ENCODE data around the gene UNC119.
"Not testable (repeated sequence)": the region's sequence is repeated elsewhere in the genome, so short reads cannot be mapped to it uniquely, and the experiment has no call there.

UNC119 gene

DNA sequence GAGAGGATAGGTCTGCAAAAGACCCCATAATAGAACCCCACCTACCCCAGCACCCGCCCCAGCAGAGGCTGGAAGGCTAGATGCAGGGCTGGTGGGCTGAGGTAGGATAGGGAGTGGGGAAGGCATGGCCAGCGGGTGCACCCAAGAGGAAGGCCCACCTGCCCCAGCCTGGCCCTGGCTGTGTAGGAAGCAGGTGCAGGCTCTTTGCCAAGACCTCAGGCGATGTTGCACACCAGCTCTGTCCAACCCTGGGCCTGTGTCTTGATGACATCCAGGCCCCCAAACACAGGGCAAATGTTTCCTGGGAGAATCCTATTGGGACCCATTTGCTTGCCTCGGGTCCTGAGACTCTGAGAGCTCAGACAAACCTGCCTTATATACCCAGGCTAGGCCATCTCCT is 12.2 kb downstream of the UNC119 start:
- DNase-seq: no peak

GRCh38 chr17:28538296-28538895 is 14.0 kb downstream of the UNC119 start:
- no peak for DNase-seq

GRCh38 chr17:28537219-28537610 is 15.2 kb downstream of the UNC119 start:
- DNase-seq: no peak

DNA sequence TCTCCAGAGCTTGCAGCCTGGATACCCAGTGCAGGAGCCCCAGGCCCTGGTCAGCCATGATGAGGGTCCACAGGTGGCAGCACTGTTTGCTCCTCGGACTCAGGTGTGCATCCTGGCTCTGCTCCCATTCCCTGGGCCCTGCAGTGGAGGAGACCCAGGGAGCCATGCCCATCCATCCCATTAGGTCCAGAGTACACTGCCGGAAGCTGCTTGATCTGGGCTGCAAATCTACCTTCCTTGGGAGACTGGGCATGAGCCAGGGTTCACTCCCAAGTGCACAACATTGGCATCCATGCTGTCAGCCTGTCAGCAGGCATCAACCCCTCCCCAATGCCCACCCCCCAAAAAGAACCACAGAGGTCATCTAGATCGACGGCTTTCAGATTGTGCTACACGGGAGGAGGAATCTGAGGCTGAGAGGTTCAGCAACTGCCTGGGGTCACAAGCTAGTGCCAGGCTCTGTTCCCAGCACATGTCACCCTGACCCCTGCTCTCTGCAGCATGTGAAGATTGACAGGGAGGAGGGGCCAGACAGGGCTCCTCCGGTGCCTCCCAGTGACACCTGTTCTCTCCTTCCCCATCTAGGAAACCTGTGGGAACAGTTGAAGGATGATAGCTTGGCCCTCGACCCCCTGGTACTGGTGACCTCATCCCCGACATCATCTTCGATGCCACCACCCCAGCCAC is 15.7 kb downstream of the UNC119 start:
- DNase-seq: no peak

DNA sequence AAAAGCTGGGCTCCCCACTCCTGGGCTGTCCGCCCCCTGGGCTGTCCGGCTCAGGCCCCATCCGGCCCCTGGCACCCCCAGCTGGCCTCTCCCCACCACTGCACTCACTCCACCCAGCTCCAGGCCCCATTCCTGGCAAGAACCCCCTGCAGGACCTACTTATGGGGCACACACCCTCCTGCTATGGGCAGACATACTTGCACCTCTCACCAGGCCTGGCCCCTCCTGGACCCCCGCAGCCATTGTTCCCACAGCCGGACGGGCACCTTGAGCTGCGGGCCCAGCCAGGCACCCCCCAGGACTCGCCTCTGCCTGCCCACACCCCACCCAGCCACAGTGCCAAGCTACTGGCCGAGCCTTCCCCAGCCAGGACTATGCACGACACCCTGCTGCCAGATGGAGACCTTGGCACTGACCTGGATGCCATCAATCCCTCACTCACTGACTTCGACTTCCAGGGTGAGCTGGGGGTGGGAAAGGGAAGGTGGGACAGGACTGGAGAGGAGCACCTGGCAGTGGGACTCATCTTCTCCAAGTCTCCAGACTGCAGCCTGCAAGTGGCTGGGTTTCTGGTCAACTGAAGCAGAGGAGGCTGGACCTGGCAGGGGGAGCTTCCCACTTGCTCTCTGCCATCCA is 17.6 kb downstream of the UNC119 start:
- no peak for DNase-seq

DNA sequence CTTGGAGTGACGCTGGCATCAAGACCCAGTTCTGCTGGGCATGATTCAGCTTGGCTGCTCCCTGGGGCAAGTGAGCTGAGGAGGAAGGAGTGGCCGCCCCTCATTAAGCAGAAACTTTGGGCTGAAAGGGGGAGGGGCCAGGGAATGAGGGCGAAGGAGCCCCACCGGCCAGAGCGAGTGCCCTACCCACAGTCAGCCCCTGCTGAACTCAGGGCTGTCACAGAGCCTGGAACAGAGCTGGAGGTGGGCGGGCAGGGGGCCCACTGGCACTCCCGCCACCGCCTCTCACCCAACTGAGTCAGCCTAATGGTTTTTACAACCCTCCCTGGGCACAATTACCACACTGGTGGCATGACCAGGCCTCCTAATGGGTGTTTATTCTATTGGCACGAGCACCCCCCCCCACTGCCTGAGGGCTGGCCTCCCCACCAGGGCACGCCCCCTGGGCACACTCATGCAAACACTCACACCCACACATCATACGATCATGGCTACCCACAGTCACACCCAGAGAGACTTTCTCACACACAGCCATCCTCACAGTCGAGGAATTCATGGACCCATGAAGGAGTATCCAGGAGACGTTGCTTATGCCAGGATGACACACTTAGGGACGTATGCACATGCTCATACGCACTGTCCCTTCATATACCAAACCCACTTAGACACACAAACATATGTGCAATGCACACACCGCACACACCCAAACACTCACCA is 19.2 kb downstream of the UNC119 start:
- DNase-seq: no peak

GRCh38 chr17:28532050-28532960 is 20.1 kb downstream of the UNC119 start:
- no peak for DNase-seq

- DNase-seq: no peak
These were observed 21.5 kb downstream of the UNC119 start for GRCh38 chr17:28530926-28531325.

GRCh38 chr17:28530250-28530649 is 22.2 kb downstream of the UNC119 start:
- no peak for DNase-seq

DNA sequence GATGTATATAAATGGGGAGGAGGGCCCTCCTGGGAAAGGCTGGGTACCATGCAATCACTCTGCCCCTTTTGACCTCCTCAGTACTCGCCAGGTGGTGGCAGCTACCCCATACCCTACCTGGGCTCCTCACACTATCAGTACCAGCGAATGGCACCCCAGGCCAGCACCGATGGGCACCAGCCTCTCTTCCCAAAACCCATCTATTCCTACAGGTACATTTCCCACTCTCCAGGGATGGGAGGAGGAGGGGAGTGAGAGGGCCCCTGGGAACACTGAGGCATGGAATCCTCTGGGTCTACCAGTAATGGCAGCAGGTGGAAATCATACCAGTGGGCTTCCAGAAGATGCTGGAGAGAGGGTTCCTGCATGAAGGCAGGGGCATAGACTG is 23.4 kb downstream of the UNC119 start:
- DNase-seq: no peak

DNA sequence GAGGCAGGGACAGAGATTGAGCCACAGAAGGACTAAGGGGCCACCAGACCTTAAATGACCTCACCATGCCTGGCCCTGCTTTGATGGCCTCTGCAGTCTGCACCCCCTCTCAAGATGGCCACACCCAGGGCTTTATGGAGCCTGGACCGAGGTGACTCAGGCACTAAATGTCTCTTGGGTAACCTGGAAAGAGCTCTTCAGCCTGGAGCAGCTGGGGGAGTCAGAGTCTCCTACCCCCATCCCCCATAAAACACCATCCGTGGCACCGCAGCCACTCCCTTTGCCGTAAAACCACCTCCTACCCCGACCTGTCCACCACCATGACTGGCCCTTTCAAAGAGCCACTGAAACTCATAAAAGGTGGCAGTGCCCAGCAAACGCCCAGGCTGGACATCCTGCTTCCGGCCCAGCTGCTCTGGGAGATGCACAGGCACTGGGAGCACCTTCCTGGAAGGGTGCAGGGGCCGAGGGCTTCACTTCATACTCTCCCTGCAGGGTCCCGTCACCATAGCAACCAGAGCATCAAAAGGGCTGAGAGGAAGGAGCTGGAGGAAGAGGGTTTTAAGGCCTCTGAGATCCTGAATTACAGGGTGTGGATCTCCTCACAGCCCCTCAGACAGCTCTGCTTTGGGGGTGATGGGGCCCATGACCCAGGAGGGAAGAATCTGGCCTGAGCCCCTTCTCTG is 24.0 kb downstream of the UNC119 start:
- DNase-seq: no peak

DNA sequence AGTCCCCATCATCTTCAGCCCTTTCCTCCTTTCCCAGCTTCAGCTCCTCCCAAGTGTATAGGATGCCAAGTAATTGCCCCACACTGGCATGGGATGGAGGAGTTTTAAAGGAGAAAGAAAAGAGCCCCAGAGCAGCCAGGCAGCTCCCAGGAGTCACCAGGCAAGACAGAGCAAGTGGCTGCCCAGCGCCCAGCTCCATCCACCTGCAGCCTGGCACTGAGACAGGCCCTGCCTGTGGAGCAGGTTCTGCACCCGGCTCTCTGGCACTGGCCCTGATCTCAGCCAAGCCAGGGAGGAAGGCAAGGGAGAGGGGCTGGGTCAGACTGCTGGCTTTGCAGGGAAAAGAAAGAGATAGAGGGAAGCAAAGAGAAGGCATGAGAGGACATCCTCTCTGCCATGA is 24.6 kb downstream of the UNC119 start:
- no peak for DNase-seq

DNA sequence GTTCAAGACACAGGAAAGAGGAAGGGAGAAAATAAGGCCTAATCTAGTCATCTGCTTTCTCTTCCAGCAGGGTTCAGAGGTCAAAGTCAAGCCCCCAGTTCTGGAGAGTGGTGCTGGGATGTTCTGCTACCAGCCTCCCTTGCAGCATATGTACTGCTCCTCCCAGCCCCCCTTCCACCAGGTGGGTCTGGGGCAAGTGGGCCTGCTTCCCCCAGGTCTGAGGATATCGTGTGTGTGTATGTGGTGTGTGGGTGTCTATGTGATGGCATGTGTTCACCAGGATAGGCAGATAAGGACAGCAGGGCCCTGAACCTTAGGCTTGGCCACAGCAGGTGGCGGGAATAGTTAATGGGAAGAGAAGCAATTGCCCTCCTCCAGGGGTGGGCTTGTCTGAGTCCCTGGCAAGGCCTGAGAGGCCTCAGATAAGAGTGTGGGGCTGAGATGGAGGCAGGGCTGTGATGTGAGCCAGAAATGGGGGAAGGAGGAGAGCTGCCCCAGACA is 25.2 kb downstream of the UNC119 start:
- DNase-seq: no peak

DNA sequence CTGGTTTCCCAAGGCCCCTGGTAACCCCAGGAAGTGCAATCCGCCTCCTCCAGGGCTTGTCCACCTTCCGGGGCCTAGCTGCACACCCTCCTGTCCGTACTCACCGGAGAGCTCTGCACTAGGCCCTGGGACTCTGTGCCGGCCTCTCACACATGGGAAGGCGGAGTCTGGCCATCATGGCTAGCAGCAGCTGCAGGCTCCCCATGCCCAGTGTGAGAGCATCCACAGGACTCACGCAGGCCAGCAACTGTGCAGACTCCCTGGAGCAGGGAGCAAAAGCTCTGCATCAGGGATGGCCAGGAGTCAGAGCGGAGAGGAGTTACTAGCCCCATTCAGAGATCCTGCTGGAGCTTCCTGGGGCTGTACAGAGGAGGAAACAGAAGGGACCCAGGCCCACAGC is 26.0 kb downstream of the UNC119 start:
- DNase-seq: no peak

GRCh38 chr17:28524476-28525424 is 27.7 kb downstream of the UNC119 start:
- no peak for DNase-seq

- DNase-seq: no peak
These were observed 28.5 kb downstream of the UNC119 start for GRCh38 chr17:28523876-28524275.

DNA sequence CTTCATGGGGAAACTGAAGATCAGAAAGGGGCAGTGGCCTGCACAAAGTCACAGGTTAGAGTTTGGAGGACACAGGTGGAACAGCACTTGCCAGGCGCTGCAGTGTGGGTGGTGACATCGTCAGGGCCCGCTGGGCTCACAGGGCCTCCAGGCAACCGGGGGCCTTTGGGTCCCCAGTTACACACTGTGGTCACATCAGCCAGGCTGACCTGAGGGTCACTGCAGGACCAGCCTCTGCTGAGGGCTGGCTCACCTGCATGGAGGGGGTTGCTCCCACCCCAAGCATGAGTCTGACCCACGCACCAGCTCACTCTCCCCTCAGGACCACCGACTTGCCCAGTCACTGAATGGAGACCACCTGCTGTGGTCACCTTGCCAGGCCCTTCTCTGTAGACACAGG is 29.2 kb downstream of the UNC119 start:
- DNase-seq: no peak

GRCh38 chr17:28522281-28522680 is 30.1 kb downstream of the UNC119 start:
- DNase-seq: not testable (repeated sequence)

GRCh38 chr17:28521311-28522085 is 30.9 kb downstream of the UNC119 start:
- DNase-seq: no peak

DNA sequence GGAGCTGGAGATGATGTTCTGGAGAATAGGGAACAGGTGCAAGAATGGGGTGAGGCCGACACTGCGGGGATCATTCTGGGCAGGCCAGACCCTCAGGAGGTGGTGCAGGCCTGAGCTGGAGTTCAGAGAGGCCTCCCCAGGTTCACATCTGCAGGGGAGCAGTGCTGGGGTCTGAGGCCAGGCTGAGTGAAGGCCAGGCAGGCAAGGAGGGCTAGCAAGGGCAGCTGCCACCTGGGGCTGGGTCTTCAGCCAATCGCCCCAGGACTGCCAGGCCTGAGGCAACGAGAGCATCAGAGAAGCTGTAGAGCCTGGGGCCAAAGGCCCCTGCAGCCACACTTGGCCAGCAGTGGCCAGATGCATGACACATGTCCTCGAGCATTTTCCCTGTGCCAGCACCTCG is 31.7 kb downstream of the UNC119 start:
- no peak for DNase-seq

All from bone marrow (tissue), 2 donors.